ENCODE measurements around the gene BOD1L2.

- no peak for TF ChIP-seq HNRNPL (IDR thresholded peaks at IDR 0.05; ENCODE audit: low read depth, low read length)
- no peak for TF ChIP-seq NR3C1 (CRISPR knock-in tag; IDR thresholded peaks at IDR 0.05)
- no peak for TF ChIP-seq BRCA1 (CRISPR knock-in tag; IDR thresholded peaks at IDR 0.05)
- no peak for TF ChIP-seq POLR2AphosphoS5 (IDR thresholded peaks at IDR 0.05; ENCODE audit: low read depth, low read length)
- TF ChIP-seq ZNF33A (CRISPR knock-in tag; IDR thresholded peaks at IDR 0.05; ENCODE audit: borderline replicate concordance) = no peak
Measured at GRCh38 chr18:57188851-57189557, 42.1 kb downstream of the BOD1L2 start.
